Stimulated activated naive CD8-positive, alpha-beta T cell treated with anti-CD3 and anti-CD28 coated beads, Interleukin-15, Interleukin-2, amounts not matched to agents 100 ng/mL and 50 ng/mL, for 24 hours (primary cell): ENCODE results near the gene FTSJ3.

Experiments used
- H3K27ac Mint-ChIP-seq: one replicate; pipeline ENCODE4 v1.8.0; 2021; ENCODE audit warnings: mild to moderate bottlenecking, mixed read lengths
- H3K27me3 Mint-ChIP-seq: one replicate; pipeline ENCODE4 v1.8.0; 2021; ENCODE audit warnings: mixed read lengths
- H3K36me3 Mint-ChIP-seq: one replicate; pipeline ENCODE4 v1.8.0; 2021; ENCODE audit warnings: low read depth, mixed read lengths
- H3K4me1 Mint-ChIP-seq: one replicate; pipeline ENCODE4 v1.8.0; 2021; ENCODE audit warnings: low read depth, mixed read lengths
- H3K4me3 Mint-ChIP-seq: one replicate; pipeline ENCODE4 v1.8.0; 2021; ENCODE audit warnings: mild to moderate bottlenecking, mixed read lengths
- H3K9me3 Mint-ChIP-seq: one replicate; pipeline ENCODE4 v1.8.0; 2021; ENCODE audit warnings: mixed read lengths

The FTSJ3 gene

DNA sequence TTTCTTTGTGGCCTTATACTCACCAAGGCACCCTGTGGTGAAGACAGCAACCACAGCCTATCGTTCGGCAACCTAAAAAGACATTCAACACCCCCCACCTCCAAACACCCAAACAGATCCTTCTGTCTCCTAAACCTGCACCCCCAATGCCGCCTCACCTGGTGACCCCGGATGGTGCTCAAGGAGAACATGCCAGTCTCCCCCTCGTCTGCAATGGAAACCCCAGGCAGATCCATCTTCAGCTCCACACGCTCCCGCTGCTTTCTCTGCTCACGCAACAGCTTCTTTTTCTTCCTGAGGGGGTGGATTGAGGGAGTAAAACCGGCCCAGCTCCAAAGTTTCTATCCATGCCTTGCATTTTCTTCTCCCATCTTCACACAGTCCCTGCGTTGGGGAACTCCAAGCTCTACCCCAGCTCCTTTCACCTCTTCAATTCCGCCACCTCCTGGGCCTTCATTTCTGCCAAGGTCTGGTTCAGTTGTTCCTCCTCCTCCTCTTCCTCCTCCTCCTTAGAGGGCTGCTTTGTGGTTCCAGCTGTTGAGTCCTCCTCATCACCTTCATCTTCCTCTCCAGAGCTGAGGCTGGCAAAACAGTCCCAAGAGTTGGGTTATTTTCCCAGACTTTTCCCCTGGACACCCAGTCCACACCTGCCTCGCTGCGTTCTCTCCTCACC is 3.7 kb downstream of the FTSJ3 start:
- Mint-ChIP-seq H3K4me3 (peak overlapping the region; percentile 35), H3K27ac (peak overlapping the region; percentile 78), H3K36me3 (peaks cover 87% of the 10 kb centered on the region), H3K4me1 (peaks cover 72% of the 10 kb centered on the region), H3K9me3 (no peaks in the 10 kb centered on the region), H3K27me3 (no peaks in the 10 kb centered on the region)

DNA sequence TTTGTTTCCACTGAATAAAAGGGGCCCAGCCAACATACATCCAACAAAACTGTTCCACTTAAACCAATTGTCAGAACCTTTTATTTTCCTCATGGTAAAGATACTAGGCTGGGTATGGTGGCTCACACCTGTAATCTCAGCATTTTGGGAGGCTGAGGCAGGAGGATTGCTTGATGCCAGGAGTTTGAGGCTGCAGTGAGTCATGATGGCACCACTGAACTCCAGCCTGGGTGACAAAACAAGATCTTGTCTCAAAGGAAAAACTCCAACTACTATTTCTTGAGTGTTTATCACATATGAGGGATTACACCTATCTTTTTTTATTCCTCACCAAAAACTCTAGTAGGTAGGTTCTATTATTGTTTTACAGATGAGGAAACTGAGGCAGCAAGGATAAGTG is 4.9 kb downstream of the FTSJ3 start:
- peak overlapping the region; percentile 27 for H3K27ac Mint-ChIP-seq
- peaks cover 62% of the 10 kb centered on the region for H3K4me1 Mint-ChIP-seq
- no peaks in the 10 kb centered on the region for H3K27me3 Mint-ChIP-seq
- no peak overlapping the region for H3K4me3 Mint-ChIP-seq
- no peaks in the 10 kb centered on the region for H3K9me3 Mint-ChIP-seq
- peaks cover 90% of the 10 kb centered on the region for H3K36me3 Mint-ChIP-seq

DNA sequence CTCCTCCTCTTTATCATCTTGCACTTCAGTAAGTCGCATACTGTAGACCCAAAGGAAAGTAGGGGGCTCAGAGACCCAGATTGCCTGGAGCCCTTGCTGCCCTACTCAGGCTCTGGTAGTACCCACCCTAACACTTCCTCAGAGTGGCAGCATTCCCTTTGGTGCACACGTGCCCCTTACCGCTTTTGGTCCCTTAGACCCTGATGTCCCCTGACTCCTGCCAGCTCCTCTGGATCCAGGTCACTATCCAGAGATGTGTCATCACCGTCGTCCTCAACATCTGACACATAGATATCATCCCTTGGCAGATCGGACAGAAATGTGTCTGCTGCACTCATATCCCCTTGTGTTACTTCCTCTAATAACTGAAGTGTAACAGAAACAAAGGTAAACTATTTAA is 5.7 kb downstream of the FTSJ3 start:
- no peaks in the 10 kb centered on the region for H3K9me3 Mint-ChIP-seq
- peaks cover 95% of the 10 kb centered on the region for H3K36me3 Mint-ChIP-seq
- peak overlapping the region; percentile 37 for H3K27ac Mint-ChIP-seq
- H3K4me1 Mint-ChIP-seq: peaks cover 58% of the 10 kb centered on the region
- H3K4me3 Mint-ChIP-seq: no peak overlapping the region
- H3K27me3 Mint-ChIP-seq: no peaks in the 10 kb centered on the region

DNA sequence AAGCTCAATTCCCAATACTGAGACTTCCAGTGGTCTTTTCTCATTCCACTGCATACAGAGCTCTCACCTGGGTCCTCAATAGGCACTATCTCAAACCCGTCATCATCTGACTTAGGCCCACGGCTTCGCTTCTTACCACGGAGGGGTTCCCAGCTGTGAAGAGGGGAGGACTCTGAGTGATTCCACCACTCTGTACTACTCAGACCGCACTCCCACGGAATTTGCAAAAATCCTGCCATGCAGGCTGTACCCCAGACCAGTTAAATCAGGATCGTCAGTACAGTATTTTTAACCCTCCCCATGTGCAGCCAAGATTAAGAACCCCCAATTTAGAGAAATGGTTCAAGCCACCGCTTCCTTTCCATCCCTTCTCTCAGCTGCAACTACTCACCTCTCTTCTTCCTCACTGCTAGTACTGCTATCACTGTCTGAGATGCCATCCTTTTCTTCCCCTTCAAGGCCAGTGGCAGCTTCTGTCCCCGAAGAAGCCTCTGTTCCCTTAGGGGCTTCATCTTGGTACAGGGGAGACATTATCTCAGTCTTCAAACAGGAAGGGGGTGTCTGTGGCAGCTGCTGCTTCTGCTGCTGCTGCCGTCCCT is 6.4 kb downstream of the FTSJ3 start:
- peaks cover 52% of the 10 kb centered on the region for H3K4me1 Mint-ChIP-seq
- no peaks in the 10 kb centered on the region for H3K27me3 Mint-ChIP-seq
- no peaks in the 10 kb centered on the region for H3K9me3 Mint-ChIP-seq
- no peak overlapping the region for H3K4me3 Mint-ChIP-seq
- H3K27ac Mint-ChIP-seq: peak overlapping the region; percentile 37
- H3K36me3 Mint-ChIP-seq: peaks cover 95% of the 10 kb centered on the region

DNA sequence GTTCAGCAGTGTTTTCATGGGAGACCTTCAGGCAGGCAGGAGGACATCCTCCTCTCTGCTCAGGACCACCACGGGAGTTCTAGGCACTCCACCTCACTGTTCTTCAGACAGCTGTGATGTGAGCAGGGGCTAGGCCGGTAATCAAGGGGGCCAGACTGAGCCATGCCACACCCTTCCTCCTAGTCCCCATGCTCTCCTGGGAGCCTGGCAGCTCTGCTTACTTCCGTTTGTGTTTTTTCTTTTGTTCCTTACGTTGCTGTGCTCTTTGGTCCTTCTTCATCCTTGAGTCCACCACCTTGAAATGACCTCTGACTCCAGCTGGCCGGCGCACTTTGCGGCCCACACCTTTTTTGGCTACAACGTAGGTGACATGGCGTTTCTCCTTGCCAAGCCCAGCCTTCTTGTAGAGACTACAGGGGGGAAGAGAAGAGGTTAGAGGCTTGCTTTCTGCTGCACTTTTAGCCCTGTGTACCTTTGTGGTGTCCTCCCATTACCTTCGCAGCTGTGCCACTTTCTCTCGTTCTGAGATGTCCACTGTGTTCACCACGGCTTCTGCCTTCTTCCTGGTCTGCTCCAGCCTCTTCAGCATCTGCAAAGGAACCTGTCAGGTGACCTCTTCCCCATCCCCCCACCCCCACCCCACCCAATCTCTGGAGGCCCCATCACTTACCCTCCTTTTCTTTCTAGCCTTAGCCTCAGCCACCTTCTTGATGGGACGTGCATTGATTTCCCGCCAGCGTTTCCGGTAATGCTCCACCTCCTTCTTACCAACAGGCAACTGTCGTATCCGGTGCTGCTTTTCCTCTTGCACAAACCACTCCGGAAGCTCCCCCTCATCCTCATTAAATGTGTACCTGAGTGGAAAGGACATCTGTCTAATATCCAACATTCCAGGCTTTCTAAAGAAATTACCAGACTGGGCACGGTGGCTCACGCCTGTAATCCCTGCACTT is 7.6 kb downstream of the FTSJ3 start:
- Mint-ChIP-seq H3K36me3 (peaks cover 96% of the 10 kb centered on the region), H3K4me1 (peaks cover 42% of the 10 kb centered on the region), H3K9me3 (no peaks in the 10 kb centered on the region), H3K4me3 (no peak overlapping the region), H3K27me3 (no peaks in the 10 kb centered on the region), H3K27ac (no peak overlapping the region)

DNA sequence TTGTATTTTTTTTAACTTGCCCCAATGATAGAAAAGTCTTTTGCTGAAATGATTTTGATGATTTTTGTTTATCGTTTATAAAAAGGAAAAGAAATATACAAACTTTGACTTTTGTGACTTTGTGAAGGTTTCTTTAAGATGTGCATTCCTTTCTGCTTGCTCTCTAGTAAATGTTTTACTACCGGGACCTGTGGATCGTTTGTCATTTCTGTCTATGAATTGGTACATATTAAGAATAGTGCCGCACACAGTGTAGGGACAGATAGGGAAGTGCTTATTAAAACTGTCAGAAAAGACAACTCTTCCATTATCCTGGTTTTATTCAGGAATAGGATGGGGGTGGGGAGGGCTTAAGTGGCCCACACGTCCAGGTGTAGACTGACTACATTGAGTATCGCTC is 8.3 kb downstream of the FTSJ3 start:
- peaks cover 36% of the 10 kb centered on the region for H3K4me1 Mint-ChIP-seq
- no peak overlapping the region for H3K4me3 Mint-ChIP-seq
- H3K27me3 Mint-ChIP-seq: no peaks in the 10 kb centered on the region
- no peaks in the 10 kb centered on the region for H3K9me3 Mint-ChIP-seq
- peaks cover 97% of the 10 kb centered on the region for H3K36me3 Mint-ChIP-seq
- H3K27ac Mint-ChIP-seq: peak overlapping the region; percentile 63

DNA sequence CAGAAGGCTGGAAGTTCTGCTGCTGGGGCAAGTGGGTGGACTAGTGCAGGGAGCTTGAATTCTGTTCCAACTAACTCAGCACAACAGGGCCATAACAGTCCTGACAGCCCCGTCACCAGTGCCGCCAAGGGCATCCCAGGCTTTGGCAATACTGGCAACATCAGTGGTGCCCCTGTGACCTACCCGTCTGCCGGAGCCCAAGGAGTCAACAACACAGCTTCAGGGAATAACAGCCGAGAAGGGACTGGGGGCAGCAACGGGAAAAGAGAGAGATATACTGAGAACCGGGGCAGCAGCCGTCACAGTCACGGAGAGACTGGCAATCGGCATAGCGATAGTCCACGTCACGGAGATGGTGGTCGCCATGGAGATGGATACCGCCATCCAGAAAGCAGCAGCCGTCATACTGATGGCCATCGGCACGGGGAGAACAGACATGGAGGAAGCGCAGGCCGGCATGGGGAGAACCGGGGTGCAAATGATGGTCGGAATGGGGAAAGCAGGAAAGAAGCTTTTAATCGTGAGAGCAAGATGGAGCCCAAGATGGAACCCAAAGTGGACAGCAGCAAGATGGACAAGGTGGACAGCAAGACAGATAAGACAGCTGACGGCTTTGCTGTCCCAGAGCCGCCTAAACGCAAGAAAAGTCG is 9.6 kb downstream of the FTSJ3 start:
- H3K36me3 Mint-ChIP-seq: peaks cover 99% of the 10 kb centered on the region
- peaks cover 23% of the 10 kb centered on the region for H3K4me1 Mint-ChIP-seq
- no peak overlapping the region for H3K4me3 Mint-ChIP-seq
- no peaks in the 10 kb centered on the region for H3K9me3 Mint-ChIP-seq
- H3K27ac Mint-ChIP-seq: peak overlapping the region; percentile 42
- H3K27me3 Mint-ChIP-seq: no peaks in the 10 kb centered on the region

DNA sequence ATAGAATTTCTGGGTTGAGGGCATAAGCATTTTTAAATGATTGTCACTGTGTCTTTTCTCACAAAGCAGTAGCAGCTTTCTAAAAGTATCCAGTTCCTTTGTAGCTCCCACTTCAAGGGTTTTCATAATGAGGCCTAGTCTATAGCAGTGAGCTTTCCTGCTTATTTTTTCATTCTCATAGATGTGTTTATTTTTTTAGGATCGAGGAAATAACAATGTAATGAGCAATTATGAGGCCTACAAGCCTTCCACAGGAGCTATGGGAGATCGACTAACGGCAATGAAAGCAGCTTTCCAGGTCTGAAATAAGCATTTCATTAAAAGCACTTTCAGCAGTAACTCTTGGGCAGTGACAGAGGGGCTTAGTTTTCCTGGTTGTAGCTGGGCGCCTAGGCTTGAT is 10.8 kb downstream of the FTSJ3 start:
- H3K27ac Mint-ChIP-seq: no peak overlapping the region
- peaks cover 98% of the 10 kb centered on the region for H3K36me3 Mint-ChIP-seq
- peaks cover 11% of the 10 kb centered on the region for H3K4me1 Mint-ChIP-seq

DNA sequence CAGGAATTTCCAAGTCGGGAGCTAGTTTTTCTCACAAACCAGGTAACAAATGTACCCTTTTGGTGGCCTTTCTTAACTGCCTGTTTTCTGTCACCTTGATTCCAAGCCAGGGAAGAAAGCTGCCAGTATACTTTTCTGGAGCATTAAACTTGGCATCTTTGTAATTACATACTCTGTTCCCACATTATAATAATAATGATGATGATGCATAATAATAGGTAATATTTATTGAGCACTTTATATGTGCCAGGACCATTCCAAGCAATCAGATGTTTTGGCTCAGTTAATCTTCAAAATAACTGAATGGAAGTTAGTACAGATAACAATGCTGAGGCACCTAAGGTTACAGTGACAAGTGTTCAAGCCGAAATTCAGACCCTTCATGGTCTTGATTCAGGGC is 11.3 kb downstream of the FTSJ3 start:
- Mint-ChIP-seq H3K27me3 (no peaks in the 10 kb centered on the region), H3K36me3 (peaks cover 98% of the 10 kb centered on the region), H3K27ac (peak overlapping the region; percentile 63), H3K4me1 (peaks cover 9% of the 10 kb centered on the region), H3K4me3 (no peak overlapping the region), H3K9me3 (no peaks in the 10 kb centered on the region)

More for the DNA sequence above, 10.8 kb downstream of the FTSJ3 start:
- no peaks in the 10 kb centered on the region for H3K9me3 Mint-ChIP-seq
- no peak overlapping the region for H3K4me3 Mint-ChIP-seq
- no peaks in the 10 kb centered on the region for H3K27me3 Mint-ChIP-seq

DNA sequence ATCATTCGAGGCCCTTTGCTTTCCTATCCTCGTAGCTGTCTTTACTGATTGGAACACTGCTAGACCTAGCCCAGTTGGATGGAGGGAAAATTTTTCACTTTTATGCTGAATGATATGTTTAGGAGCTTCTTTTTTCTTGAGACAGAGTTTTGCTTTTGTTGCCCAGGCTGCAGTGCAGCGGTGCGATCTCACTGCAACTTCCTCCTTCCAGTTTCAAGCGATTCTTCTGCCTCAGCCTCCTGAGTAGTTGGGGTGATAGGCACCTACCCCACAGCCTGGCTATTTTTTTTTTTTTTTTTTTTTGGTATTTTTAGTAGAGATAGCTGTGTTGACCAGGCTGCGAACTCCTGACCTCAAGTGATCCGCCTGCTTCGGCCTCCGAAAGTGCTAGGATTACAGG is 17.5 kb downstream of the FTSJ3 start:
- Mint-ChIP-seq H3K27ac (no peak overlapping the region), H3K9me3 (no peaks in the 10 kb centered on the region), H3K36me3 (peaks cover 91% of the 10 kb centered on the region), H3K4me3 (no peak overlapping the region), H3K27me3 (no peaks in the 10 kb centered on the region), H3K4me1 (peaks cover 24% of the 10 kb centered on the region)

DNA sequence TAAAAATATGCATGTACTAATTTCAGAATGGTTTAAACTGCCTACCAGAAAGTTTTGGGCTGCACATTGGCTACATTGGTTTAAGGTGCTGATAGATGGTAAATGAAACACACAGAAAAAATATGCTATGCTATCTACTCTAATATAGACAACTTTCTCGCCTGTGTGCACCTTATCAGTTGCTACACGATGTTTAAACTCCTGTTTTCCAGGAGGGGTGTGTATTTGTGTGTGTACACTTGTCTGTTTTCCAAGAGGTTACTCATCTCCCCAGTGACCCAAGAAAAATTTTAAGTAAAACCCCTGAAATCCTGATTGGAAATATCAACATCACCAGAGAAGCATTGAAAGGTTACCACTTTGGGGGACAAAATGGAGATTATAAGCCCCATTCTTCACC is 21.9 kb downstream of the FTSJ3 start:
- H3K36me3 Mint-ChIP-seq: peaks cover 76% of the 10 kb centered on the region
- no peak overlapping the region for H3K4me3 Mint-ChIP-seq
- no peak overlapping the region for H3K27ac Mint-ChIP-seq
- no peaks in the 10 kb centered on the region for H3K27me3 Mint-ChIP-seq
- peaks cover 24% of the 10 kb centered on the region for H3K4me1 Mint-ChIP-seq
- no peaks in the 10 kb centered on the region for H3K9me3 Mint-ChIP-seq

DNA sequence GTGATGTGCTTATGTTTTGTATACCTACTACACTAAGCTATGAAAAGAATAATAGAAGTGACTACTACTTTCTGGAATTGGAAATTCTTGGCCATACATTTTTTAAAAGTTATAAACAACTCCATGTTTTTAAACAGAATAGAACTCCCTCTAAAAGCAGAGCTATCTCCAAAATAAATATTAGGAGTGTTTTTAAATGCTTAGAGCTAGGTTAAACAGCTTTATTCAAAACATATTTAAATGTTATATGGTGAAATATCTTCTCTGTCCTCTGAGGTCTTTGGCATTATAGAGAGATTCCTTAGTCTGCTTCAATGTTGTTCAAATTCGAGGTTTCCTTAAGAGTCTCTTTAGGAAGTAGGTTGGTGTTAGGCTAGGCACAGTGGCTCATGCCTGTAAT is 23.1 kb downstream of the FTSJ3 start:
- Mint-ChIP-seq H3K4me3 (no peak overlapping the region), H3K9me3 (no peaks in the 10 kb centered on the region), H3K4me1 (peaks cover 17% of the 10 kb centered on the region), H3K36me3 (peaks cover 76% of the 10 kb centered on the region), H3K27ac (no peak overlapping the region), H3K27me3 (no peaks in the 10 kb centered on the region)

DNA sequence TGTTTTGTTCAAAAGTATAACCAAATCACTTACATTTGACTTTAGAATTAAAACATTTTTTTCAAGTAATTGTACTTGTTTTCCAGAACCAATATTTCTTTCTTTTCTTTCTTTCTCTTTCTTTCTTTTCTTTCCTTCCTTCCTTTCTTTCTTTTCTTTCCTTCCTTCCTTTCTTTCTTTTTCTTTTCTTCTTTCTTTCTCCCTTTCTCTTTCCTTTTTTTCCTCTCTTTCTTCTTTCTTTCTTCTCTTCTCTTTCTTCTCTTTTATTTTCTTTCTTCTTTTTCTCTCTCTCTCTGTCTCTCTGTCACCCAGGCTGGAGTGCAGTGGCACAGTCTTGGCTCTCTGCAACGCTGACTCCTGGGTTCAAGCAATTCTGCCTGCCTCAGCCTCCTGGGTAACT is 26.7 kb downstream of the FTSJ3 start:
- H3K4me1 Mint-ChIP-seq: no peaks in the 10 kb centered on the region
- no peaks in the 10 kb centered on the region for H3K27me3 Mint-ChIP-seq
- no peak overlapping the region for H3K27ac Mint-ChIP-seq
- no peak overlapping the region for H3K4me3 Mint-ChIP-seq
- H3K9me3 Mint-ChIP-seq: no peaks in the 10 kb centered on the region
- H3K36me3 Mint-ChIP-seq: peaks cover 70% of the 10 kb centered on the region

DNA sequence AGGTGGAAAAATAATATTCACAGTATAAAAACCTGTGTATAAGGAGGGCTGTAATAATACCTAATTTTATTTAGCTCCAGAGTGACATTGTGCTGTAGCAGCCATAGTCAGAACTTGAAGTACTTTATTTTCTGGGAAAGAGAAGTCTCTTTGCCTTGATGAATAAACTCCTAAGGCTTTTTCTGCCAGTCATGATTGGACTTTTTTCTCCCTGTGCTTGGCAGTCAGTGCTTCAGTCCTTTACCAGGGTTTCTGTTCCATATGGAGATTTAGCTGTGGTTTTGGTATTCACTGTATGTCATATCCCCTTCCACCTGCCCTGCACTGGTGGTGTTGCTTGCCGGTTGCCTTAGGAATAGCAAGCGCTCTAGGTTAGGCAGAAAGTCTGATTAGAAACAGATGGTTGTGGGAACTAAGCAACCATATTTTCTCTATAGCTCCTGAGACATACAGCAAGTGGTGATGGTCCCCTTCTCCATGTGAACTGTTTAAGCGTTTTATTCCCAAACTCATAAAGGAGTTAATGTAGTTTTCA is 28.8 kb downstream of the FTSJ3 start:
- Mint-ChIP-seq H3K27ac (no peak overlapping the region), H3K4me1 (no peaks in the 10 kb centered on the region), H3K9me3 (no peaks in the 10 kb centered on the region), H3K36me3 (peaks cover 72% of the 10 kb centered on the region), H3K27me3 (no peaks in the 10 kb centered on the region), H3K4me3 (no peak overlapping the region)
